M059J (cell line): ENCODE data around the gene SCLT1. TPM values are rescaled to one million over a fixed set of nuclear protein-coding genes. Genes with fewer than 3 reads are reported as not detected.
A peak's percentile ranks its signal among the peaks of the same experiment; 100 is the strongest.
"Not testable (repeated sequence)": the region's sequence is repeated elsewhere in the genome, so short reads cannot be mapped to it uniquely, and the experiment has no call there.

Experiments used
- DNase-seq: peaks from one replicate; pipeline ENCODE4 v3.0.0-alpha.2; 2012; ENCODE audit warnings: low read depth
- total RNA-seq: library from RNA; depleted of rRNA; stranded (reverse); fragments of >200 nt; shearing (Covaris generic); gene quantifications from 2 replicates; pipeline ENCODE4 v1.2.3, GENCODE V29; 2014; rRNA removed

The SCLT1 gene
- total RNA-seq = 10.6 and 16.0 TPM in 2 replicates

DNA sequence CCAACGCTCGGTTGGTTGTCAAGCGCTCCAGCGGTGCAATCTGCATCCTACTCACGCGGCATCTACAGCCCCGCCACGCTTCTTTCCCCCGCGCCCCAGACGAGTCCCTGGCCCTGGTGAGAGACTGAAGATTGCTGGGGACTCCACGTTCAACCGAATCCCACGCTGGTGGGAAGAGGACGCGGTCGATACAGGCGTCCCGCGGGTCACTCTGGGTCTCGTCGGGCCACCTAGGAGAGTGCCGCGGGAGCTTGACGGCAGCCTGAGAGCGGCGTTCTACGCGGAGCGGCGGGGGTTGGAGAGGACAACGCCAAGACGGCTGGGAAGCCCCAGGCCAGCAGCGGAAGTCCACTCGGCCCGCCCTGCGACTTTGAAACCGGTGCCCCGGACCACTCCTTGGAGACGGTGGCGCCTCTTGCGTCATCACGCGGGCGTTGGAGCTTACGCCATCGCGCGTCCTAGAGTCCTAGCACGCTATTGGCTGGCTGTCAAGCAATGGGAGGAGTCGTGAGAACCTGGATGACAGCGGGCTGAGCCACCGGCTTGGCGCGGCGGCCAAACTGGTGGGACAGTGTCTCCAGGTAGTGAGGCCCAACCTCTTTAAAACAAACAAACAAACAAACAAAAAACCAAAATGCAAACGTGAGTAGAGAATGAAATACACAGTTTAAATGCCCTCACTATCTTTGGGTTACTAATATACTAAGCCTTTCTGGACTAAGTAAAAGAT lies at the start of gene SCLT1:
Gene SCLT1 (minus strand): TSS at position 349 of the 730 bp plus-strand sequence. CDS start 436 bp downstream, outside the sequence.
- peak; percentile 98 for DNase-seq

DNA sequence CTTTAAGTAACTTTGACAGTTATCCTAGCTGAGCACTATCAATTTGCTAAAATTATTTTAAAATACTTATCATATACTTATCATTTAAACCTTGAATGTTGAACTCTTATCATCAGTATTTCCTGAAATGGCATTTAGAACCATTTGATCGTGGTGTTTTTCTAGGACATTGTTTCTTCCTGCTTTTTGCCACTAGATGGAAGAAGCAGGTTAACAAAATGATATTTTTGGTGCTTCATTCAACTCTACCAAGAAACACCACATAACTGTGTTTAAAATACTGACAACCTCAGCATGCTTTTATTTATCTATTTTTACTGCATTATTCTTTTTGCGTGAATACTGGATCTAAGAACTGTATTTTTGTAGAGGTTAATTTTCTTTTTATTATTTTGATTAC lies 47.2 kb upstream of the SCLT1 start:
- DNase-seq = no peak

GRCh38 chr4:129138810-129139496 lies 45.6 kb upstream of the SCLT1 start:
- no peak for DNase-seq

DNA sequence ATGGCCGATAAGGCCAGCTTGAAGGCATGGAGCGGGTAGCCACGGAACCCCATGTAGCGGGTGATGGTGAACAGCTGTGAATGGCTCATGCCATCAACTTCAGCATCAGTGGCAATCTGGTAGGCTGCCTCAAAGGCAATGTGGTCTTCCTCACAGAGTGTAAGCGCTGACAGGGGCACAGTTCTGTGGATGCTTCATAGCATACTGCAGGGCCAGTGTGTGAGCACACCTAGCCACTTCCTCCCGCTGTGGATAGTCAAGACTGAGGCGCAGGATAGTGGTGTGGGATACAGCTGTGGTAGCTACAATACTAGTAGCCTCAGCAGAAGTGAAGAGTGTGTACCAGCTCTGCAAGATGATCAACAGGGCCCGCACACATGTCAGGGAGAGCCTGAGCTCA lies 43.1 kb upstream of the SCLT1 start:
- DNase-seq = no peak

DNA sequence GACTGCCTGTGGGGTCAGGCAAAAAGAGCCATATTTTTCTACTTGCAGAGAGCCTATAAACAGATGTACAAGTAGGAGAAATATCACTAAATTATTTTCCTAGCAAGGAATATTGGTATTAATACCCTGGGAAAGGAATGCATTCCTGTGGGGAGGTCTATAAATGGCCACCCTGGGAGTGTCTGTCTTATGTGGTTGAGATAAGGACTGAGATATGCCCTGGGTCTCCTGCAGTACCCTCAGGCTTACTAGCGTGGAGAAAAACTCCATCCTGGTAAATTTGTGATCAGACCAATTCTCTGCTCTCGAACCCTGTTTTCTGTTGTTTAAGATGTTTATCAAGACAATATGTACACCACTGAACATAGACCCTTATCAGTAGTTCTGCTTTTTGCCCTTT lies 38.0 kb upstream of the SCLT1 start:
- DNase-seq = no peak

GRCh38 chr4:129129143-129129542 lies 35.8 kb upstream of the SCLT1 start:
- DNase-seq = no peak

GRCh38 chr4:129126614-129127013 lies 33.3 kb upstream of the SCLT1 start:
- DNase-seq = not testable (repeated sequence)

GRCh38 chr4:129117705-129118104 lies 24.4 kb upstream of the SCLT1 start:
- no peak for DNase-seq

DNA sequence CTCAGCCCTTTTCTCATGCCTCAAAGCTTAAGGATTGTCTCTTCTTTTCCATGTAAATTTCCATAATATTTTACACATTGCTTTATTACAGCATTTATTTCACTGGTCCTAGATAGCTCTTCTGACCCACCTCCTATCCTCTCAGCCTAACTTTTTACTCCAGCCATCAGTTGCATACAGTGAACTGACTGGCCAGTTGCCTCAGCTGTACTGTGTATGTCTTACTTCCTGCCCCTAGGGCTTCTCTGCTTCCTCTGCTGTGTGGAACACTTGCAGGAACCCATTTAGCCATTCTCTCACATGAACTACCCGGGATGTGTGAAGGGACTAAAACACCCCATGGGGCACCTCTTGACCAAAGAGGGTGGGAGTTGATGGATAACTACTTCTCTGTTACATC lies 20.6 kb upstream of the SCLT1 start:
- DNase-seq = no peak

- DNase-seq = no peak
Measured at GRCh38 chr4:129113434-129113833, 20.1 kb upstream of the SCLT1 start.

DNA sequence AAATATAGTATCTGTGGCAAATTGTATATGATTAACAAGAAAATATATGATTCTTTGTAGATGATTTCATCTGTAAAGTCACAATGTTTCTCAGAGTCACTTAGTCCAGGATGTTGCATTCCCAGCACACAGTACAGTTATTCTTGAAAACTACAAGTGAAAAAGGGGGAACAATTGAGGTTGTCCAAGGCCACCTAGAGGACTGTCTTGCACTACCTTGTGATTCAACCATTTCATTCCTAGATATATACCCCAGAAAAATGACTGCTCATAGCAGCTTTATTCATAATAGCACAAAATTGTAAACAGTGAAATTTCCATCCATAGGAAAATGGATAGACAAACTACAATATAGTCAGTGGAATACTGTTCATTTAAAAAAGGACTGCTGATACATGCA lies 18.6 kb upstream of the SCLT1 start:
- DNase-seq = no peak

DNA sequence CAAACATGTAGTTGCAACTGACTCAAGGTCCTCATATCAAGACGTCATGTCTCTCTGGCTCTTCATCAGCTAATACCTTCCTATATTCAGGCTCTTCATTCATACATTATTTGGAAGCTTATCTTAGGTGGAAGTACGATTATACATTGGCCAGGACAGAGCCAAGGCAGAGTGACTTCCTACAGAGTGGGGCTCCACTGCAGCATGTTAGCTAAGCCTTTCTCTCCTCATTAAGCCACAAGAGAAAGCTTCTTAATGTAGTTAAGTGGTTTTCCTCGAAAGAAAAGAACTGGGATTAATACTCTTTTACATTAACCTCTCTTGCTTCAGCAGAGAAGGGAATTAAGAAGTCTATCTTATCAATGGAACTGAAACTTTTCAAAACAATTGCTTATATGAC lies 17.6 kb upstream of the SCLT1 start:
- no peak for DNase-seq

GRCh38 chr4:129109965-129110824 lies 16.9 kb upstream of the SCLT1 start:
- DNase-seq = no peak

DNA sequence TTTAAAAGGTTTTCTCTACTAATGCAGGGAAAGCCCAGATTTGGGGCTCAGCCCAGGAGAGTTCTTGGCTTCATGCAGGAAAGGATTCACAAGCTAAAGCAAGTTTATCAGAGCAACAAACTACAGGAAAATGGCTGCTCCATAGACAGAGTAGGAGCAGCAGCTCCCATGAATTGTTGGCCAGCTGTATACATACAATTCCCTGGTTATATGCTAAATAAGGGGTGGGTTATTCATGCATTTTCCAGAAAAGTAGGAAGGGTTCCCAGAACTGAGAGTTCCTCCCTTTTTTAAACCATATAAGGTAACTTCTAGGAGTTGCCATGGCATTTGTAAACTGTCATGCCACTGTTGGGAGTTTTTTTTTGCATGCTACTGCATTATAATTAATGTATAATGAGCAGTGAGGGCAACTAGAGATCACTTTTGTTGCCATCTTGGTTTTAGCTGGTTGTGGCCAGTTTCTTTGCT lies 5.2 kb upstream of the SCLT1 start:
- peak; percentile 15 for DNase-seq

- DNase-seq = peak; percentile 78
Measured at GRCh38 chr4:129095811-129096454, 2.6 kb upstream of the SCLT1 start, which contains the start of gene C4orf33. Gene C4orf33 (plus strand): TSS chr4:129096152. CDS start chr4:129102611, 6,459 bp downstream.

GRCh38 chr4:129094347-129094746 lies 1.0 kb upstream of the SCLT1 start:
- peak; percentile 7 for DNase-seq

DNA sequence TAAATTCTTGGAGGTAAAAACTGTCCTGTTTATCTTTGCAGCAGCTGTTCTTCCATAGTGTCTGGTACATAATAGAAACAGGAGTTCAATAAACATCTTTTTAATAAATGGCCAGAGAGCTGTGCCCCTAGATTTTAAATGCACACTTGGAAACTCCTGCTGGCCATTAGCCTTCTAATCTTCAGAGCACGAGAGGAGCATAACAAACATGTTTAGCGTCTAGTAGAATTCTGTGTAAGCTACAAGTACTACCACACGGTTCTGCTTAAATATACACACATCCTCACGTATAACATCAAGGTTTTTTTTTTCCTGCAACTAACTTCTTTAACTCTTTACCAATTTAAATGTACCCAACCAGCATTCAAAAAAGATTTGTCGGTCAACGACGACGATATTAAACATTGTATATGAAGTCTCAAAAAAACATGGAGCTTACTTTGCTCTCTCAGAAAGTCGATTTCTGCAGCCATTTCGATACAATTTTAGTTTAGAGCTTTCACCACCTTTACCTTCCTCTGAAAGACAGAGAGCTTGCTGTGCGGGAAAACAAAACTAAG lies 628 bp downstream of the SCLT1 start:
- DNase-seq = peak; percentile 19

GRCh38 chr4:129087516-129087915 lies 5.8 kb downstream of the SCLT1 start:
- no peak for DNase-seq

- DNase-seq = no peak
Measured at GRCh38 chr4:129085472-129085871, 7.9 kb downstream of the SCLT1 start.

DNA sequence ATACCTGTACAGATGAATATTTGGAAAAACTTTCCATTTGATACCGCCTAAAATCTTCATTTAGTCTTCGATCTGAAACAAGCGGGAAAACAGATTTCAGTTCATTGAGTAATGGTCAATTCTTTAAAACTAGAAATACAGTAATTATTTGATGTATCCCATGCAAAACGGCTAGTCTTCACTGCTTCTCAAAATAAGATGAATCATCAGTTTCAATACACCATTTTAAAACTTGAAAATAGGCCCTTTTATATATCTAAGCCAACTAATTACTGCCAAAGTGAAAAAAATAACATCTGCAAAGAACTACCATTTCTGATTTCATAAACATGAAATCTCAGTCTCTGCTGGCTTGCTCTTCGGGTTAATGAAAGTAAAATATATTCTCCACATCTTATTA lies 11.0 kb downstream of the SCLT1 start:
- DNase-seq = no peak

DNA sequence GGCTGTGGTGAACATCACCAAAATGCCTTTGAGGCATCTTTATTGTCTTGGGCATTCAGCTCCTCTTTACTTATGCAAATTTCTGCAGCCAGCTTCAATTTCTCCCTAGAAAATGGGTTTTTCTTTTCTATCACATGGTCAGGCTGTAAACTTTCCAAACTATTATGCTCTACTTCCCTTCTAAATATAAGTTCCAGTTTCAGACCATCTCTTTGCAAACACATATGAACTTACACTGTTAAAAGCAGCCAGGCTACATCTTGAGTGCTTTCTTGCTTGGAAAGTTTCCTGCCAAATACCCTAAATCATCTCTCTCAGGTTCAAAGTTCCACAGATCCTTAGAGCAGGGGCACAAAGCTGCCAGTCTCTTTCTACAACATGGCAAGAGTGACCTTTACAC lies 13.2 kb downstream of the SCLT1 start:
- no peak for DNase-seq
